GM12865 (cell line): ENCODE results near the gene CTU2.

ENCODE experiments used
- DNase-seq: peaks from one replicate; pipeline ENCODE4 v3.0.0; 2010; ENCODE audit warnings: low read depth
- H3K4me3 ChIP-seq: 2 replicates; pipeline ENCODE4 v1.5.1; 2011; ENCODE audit warnings: mild to moderate bottlenecking, low read depth, low read length, control low read depth
- TF ChIP-seq, protein P1 (sequence below): IDR thresholded peaks from 2 replicates; pipeline ENCODE4 v1.5.1; 2011; ENCODE audit warnings: low read length, control low read depth, low read depth, inconsistent platforms; ENCODE audit not compliant: insufficient read depth; ENCODE audit errors: missing control alignments

CTU2 gene

GRCh38 chr16:88681084-88681680 is 25.1 kb upstream of the CTU2 start:
- DNase-seq, result peak; percentile 91
- peak overlapping the region; percentile 39 for H3K4me3 ChIP-seq
- TF ChIP-seq, protein P1, sequence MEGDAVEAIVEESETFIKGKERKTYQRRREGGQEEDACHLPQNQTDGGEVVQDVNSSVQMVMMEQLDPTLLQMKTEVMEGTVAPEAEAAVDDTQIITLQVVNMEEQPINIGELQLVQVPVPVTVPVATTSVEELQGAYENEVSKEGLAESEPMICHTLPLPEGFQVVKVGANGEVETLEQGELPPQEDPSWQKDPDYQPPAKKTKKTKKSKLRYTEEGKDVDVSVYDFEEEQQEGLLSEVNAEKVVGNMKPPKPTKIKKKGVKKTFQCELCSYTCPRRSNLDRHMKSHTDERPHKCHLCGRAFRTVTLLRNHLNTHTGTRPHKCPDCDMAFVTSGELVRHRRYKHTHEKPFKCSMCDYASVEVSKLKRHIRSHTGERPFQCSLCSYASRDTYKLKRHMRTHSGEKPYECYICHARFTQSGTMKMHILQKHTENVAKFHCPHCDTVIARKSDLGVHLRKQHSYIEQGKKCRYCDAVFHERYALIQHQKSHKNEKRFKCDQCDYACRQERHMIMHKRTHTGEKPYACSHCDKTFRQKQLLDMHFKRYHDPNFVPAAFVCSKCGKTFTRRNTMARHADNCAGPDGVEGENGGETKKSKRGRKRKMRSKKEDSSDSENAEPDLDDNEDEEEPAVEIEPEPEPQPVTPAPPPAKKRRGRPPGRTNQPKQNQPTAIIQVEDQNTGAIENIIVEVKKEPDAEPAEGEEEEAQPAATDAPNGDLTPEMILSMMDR, result peak; percentile 75

- DNase-seq, result peak; percentile 97
- peak overlapping the region; percentile 39 for H3K4me3 ChIP-seq
- TF ChIP-seq, protein P1, result no peak
Measured at GRCh38 chr16:88681709-88682451, 24.4 kb upstream of the CTU2 start.

- TF ChIP-seq, protein P1, result no peak
- H3K4me3 ChIP-seq, result no peak overlapping the region
- DNase-seq, result no peak
Measured at GRCh38 chr16:88684569-88685155, 21.6 kb upstream of the CTU2 start.

GRCh38 chr16:88685156-88686061 is 20.9 kb upstream of the CTU2 start:
- TF ChIP-seq, protein P1, result peak; percentile 50
- no peak for DNase-seq

GRCh38 chr16:88686062-88686438 is 20.3 kb upstream of the CTU2 start:
- H3K4me3 ChIP-seq, result peak overlapping the region; percentile 80
- TF ChIP-seq, protein P1, result no peak
- no peak for DNase-seq

More at GRCh38 chr16:88685156-88686061, 20.9 kb upstream of the CTU2 start:
- H3K4me3 ChIP-seq, result peak overlapping the region; percentile 80

- peak; percentile 87 for DNase-seq
- TF ChIP-seq, protein P1, result no peak
- peak within 1 kb of the TSS; percentile 80 for H3K4me3 ChIP-seq
Measured at GRCh38 chr16:88686439-88687253, 19.7 kb upstream of the CTU2 start, which contains the start of gene SNAI3. SNAI3 (minus strand) TSS chr16:88686507; CDS start chr16:88686406, 101 bp downstream.
